ENCODE results near the gene CH25H.

DNA sequence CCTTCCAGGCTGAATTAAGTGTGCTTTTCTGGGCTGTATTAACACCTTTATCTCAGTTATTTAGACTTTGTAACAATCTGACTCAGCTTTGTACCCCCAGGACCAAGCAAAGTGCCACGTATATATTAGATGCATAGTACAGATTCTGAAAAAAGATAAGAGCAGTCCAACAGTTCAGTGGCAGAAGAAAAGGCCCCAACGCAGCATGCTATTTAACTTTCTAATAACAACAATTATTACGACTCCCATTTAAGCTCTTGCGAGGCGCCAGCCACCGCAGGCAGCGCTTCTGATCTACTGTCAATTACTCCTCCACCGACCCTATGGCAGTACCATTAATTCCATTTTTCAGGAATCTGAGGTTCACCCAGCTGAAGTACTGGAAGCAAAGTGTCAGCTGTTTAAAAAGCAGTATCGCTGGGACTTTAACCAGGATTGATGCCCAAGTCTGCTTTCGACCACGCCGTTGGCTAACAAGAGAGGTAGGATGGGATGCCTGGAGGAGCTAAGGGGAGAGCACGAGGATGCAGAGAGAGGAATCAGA, 43.8 kb upstream of the CH25H start:
- TF ChIP-seq, protein P1, sequence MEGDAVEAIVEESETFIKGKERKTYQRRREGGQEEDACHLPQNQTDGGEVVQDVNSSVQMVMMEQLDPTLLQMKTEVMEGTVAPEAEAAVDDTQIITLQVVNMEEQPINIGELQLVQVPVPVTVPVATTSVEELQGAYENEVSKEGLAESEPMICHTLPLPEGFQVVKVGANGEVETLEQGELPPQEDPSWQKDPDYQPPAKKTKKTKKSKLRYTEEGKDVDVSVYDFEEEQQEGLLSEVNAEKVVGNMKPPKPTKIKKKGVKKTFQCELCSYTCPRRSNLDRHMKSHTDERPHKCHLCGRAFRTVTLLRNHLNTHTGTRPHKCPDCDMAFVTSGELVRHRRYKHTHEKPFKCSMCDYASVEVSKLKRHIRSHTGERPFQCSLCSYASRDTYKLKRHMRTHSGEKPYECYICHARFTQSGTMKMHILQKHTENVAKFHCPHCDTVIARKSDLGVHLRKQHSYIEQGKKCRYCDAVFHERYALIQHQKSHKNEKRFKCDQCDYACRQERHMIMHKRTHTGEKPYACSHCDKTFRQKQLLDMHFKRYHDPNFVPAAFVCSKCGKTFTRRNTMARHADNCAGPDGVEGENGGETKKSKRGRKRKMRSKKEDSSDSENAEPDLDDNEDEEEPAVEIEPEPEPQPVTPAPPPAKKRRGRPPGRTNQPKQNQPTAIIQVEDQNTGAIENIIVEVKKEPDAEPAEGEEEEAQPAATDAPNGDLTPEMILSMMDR (IDR thresholded peaks at IDR 0.05) = no peak
- no peak for TF ChIP-seq POLR2A (IDR thresholded peaks at IDR 0.05)
- no peak for TF ChIP-seq POLR2AphosphoS5 (IDR thresholded peaks at IDR 0.05)
